Psoas muscle (tissue), 8 donors: ENCODE results near the gene NUAK2. TPM values are rescaled to one million over a fixed set of nuclear protein-coding genes. Genes with fewer than 3 reads are reported as not detected.

Experiments
- ATAC-seq, 4 donors: fragments of 200-7000 bp; cut with Tn5 transposase; one replicate each; pipeline ENCODE4 v1.9.1; 2020; ENCODE audit warnings: moderate library complexity in 3 of 4, mild to moderate bottlenecking in 2 of 4
- DNase-seq, 2 donors: peaks; one replicate each; pipeline ENCODE4 v3.0.0-alpha.2; 2020
- H3K27ac ChIP-seq: fragments of 200-600 bp; one replicate; pipeline ENCODE4 v1.8.0; 2022
- H3K27me3 ChIP-seq, 3 donors: fragments of 200-600 bp in 1 of 3; one replicate each; pipeline versions ENCODE4 v1.6.1 to v1.8.0; 2013 to 2022; ENCODE audit warnings: low read length in 2 of 3, mild to moderate bottlenecking in 2 of 3, moderate library complexity in 1 of 3; ENCODE audit not compliant: insufficient read depth in 3 of 3
- H3K36me3 ChIP-seq, 2 donors: fragments of 200-600 bp in 1 of 2; one replicate each; pipeline versions ENCODE4 v1.6.1 to v1.8.0; 2013 to 2022; ENCODE audit warnings: low read depth in 1 of 2, mild to moderate bottlenecking in 1 of 2, moderate library complexity in 1 of 2; ENCODE audit not compliant: insufficient read depth in 1 of 2
- H3K4me1 ChIP-seq: fragments of 200-600 bp; one replicate; pipeline ENCODE4 v1.8.0; 2022
- H3K4me3 ChIP-seq: fragments of 200-600 bp; one replicate; pipeline ENCODE4 v1.8.0; 2022; ENCODE audit warnings: mild to moderate bottlenecking
- H3K9me3 ChIP-seq: fragments of 200-600 bp; one replicate; pipeline ENCODE4 v1.8.0; 2022
- CTCF ChIP-seq: fragments of 200-600 bp; IDR thresholded peaks from one replicate; pipeline ENCODE4 v1.8.0; 2022; ENCODE audit warnings: antibody characterized with exemption
- WGBS, 3 donors: extraction: QIAGEN DNeasy Blood & Tissue Kit; methylation state at CpG; one replicate each; pipeline versions ENCODE4 v1.1.6 to v1.1.7; 2013; 5-methylcytosine and 5-hydroxymethylcytosine counted together
- intact Hi-C, 2 donors: fragments of 100-400 bp; cut with DNase I; formaldehyde crosslinking; loops; one replicate each; pipeline versions ENCODE4 v1.11.0 to v1.14.2; 2022
- polyA plus RNA-seq, 3 donors: library from polyadenylated mRNA; stranded (reverse); fragments of 200-250 nt; gene quantifications; one replicate each; pipeline ENCODE4 v1.2.3, GENCODE V29; 2013
- total RNA-seq, 4 donors: library from RNA; stranded (reverse); fragmentation: NEBNext Ultra II Directional in 2 of 4; extraction: Animal tissue kit (Norgen Biotek cat#: 25700) in 2 of 4; gene quantifications; one replicate each; pipeline versions ENCODE4 v1.2.1 to v1.2.4, GENCODE V29; 2021 to 2023
- donor health status: healthy with polysubstance abuse.
- donor health status: DM: no; HTN: no; CAD: no; lungs with moderate emphysema.
- donor health status: Bipolar disorder and iron deficiency.
- donor health status: healthy.
- donor health status: DM: yes; HTN: yes; CAD: no.
- donor health status: DM: no; HTN: no; CAD: no.
- donor health status: DM: no; HTN: no; CAD: no.
- donor health status: DM: yes; HTN: yes; CAD: no.

Gene NUAK2
- total and polyA plus RNA-seq, 7 donors = 0.20 to 1.3 (median 0.55) TPM

- WGBS, 3 donors = 94 to 98% (median 96%) methylated on average over 4 of the region's 4 CpGs
- TF ChIP-seq CTCF = no peak
- no peaks in the 10 kb centered on the region for H3K9me3 ChIP-seq
- intact Hi-C loops = loop anchor here in 1 of 2 donors (5.0 kb wide), 1 partner anchor 183 kb away; no protein-coding TSS in a partner anchor
- no peak for DNase-seq
- H3K27me3 ChIP-seq = peaks cover 0 to 22% (median 10%) of the 10 kb centered on the region in 3 donors
- no peak for ATAC-seq
- H3K4me1 ChIP-seq = peaks cover 12% of the 10 kb centered on the region
- H3K36me3 ChIP-seq = no peaks in the 10 kb centered on the region
- no peak overlapping the region for H3K27ac ChIP-seq
- H3K4me3 ChIP-seq = no peak overlapping the region
These were observed 18.2 kb upstream of the NUAK2 start for GRCh38 chr1:205339717-205340116.

- no peak for DNase-seq
- WGBS, 3 donors = 84 to 90% (median 88%) methylated on average over 21 of the region's 21 CpGs
- no peak for TF ChIP-seq CTCF
- H3K27me3 ChIP-seq = peaks cover 0 to 17% (median 7%) of the 10 kb centered on the region in 3 donors
- no peak overlapping the region for H3K4me3 ChIP-seq
- H3K9me3 ChIP-seq = no peaks in the 10 kb centered on the region
- no peak overlapping the region for H3K27ac ChIP-seq
- H3K36me3 ChIP-seq = no peaks in the 10 kb centered on the region
- H3K4me1 ChIP-seq = peaks cover 12% of the 10 kb centered on the region
- intact Hi-C loops = loop anchor here in 1 of 2 donors (5.0 kb wide), 1 partner anchor 183 kb away; no protein-coding TSS in a partner anchor
- ATAC-seq = no peak
These were observed 17.7 kb upstream of the NUAK2 start for GRCh38 chr1:205339197-205339702.

GRCh38 chr1:205338011-205338410 is 16.5 kb upstream of the NUAK2 start:
- no peak for TF ChIP-seq CTCF

GRCh38 chr1:205337481-205337880 is 15.9 kb upstream of the NUAK2 start:
- no peak overlapping the region for H3K27ac ChIP-seq
- intact Hi-C loops = loop anchor here in 1 of 2 donors (5.0 kb wide), 1 partner anchor 185 kb away; no protein-coding TSS in a partner anchor
- H3K9me3 ChIP-seq = no peaks in the 10 kb centered on the region
- no peak overlapping the region for H3K4me3 ChIP-seq
- WGBS, 3 donors = 66 to 80% (median 69%) methylated on average over 7 of the region's 7 CpGs
- no peaks in the 10 kb centered on the region for H3K36me3 ChIP-seq
- no peaks in the 10 kb centered on the region for H3K27me3 ChIP-seq
- DNase-seq = no peak
- H3K4me1 ChIP-seq = peaks cover 10% of the 10 kb centered on the region
- no peak for TF ChIP-seq CTCF
- ATAC-seq = no peak

More at GRCh38 chr1:205338011-205338410, 16.5 kb upstream of the NUAK2 start:
- H3K9me3 ChIP-seq = no peaks in the 10 kb centered on the region
- 68 to 73% (median 68%) methylated on average over 7 of the region's 7 CpGs for WGBS, 3 donors
- intact Hi-C loops = loop anchor here in 1 of 2 donors (5.0 kb wide), 1 partner anchor 184 kb away; no protein-coding TSS in a partner anchor
- no peaks in the 10 kb centered on the region for H3K36me3 ChIP-seq
- ATAC-seq (no peak), DNase-seq (no peak)
- peaks cover 0 to 5% (median 0%) of the 10 kb centered on the region in 3 donors for H3K27me3 ChIP-seq
- no peak overlapping the region for H3K27ac ChIP-seq
- H3K4me1 ChIP-seq = peaks cover 5% of the 10 kb centered on the region
- no peak overlapping the region for H3K4me3 ChIP-seq
